Measurements from ENCODE around the gene OSBPL6.

GRCh38 chr2:178350051-178350450 is 155.7 kb downstream of the OSBPL6 start:
- TF ChIP-seq CTCF (IDR thresholded peaks at IDR 0.05) (no peak), ZFX (IDR thresholded peaks at IDR 0.05; ENCODE audit: borderline replicate concordance) (no peak)

Data from 22Rv1 (cell line).